GM12872 (cell line): Measurements from ENCODE around the gene CCM2.

Experiments
- TF ChIP-seq, protein P1 (sequence below): IDR thresholded peaks from 3 replicates; pipeline ENCODE4 v1.5.1; 2011; ENCODE audit warnings: low read depth, mild to moderate bottlenecking, low read length, moderate library complexity; ENCODE audit not compliant: insufficient read depth

CCM2 gene

DNA sequence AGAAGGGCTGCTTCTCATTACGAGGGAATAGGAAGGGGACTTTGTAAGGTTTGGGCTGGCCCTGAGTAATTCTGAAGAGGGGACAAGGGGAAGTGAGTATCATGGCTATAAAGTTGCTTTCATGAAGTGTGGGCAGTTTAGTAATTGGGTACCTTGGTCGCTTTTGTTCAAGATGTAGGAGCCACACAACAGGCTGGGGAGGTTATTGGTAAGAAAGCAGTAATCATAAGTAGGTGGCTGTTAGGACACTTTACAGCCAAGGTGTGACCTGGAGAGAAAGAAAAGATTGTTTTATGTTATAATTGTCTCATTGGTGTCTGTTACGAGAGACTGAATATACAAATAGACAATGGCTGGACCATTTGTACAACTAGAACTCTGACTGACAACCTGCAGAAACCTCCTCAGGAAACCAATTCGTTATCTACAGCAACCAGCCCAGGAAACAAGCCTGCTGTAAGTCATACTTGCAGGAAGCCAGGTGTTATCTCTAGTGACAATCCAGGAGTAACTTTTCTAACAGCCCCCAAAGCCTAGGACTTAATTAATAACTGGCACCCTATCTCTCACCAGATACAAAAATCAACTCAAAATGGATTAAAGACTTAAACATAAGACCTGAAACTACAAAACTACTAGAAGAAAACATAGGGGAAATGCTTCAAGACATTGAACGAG lies 5.0 kb upstream of the CCM2 start:
- TF ChIP-seq, protein P1, sequence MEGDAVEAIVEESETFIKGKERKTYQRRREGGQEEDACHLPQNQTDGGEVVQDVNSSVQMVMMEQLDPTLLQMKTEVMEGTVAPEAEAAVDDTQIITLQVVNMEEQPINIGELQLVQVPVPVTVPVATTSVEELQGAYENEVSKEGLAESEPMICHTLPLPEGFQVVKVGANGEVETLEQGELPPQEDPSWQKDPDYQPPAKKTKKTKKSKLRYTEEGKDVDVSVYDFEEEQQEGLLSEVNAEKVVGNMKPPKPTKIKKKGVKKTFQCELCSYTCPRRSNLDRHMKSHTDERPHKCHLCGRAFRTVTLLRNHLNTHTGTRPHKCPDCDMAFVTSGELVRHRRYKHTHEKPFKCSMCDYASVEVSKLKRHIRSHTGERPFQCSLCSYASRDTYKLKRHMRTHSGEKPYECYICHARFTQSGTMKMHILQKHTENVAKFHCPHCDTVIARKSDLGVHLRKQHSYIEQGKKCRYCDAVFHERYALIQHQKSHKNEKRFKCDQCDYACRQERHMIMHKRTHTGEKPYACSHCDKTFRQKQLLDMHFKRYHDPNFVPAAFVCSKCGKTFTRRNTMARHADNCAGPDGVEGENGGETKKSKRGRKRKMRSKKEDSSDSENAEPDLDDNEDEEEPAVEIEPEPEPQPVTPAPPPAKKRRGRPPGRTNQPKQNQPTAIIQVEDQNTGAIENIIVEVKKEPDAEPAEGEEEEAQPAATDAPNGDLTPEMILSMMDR: no peak

DNA sequence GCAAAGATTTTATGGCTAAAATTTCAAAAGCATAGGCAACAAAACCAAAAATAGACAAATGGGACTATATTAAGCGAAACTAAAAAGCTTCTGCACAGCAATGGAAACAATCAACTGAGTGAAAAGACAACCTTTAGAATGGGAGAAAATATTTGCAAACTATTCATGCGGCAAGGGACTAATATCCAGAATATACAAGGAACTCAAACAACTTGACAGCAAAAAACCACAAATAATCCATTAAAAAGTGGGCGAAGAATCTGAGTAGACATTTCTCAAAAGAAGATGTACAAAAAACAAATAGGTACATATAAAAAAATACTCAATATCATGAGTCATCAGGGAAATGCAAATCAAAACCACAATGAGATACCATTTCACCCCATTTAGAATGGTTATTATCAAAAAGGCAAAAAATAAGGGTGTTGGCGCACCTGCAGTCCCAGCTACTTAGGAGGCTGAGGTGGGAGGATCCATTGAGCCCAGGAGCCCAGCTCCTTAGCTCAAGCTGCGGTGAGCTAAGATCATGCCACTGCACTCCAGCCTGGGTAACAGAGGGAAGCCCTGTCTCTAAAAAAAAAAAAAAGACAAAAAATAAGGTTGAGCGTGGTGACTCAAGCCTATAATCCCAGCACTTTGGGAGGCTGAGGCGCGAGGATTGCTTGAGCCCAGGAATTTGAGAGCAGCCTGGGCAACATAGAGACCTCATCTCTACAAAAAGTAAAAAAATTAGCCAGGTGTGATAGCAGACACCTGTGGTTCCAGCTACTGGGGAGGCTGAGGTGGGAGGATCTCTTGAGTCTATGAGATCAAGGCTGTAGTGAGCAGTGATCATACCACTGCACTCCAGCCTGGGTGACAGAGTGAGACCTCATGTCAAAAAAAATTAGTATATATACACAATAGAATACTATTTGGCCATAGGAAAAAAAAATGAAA lies 4.2 kb upstream of the CCM2 start:
- TF ChIP-seq, protein P1: no peak

DNA sequence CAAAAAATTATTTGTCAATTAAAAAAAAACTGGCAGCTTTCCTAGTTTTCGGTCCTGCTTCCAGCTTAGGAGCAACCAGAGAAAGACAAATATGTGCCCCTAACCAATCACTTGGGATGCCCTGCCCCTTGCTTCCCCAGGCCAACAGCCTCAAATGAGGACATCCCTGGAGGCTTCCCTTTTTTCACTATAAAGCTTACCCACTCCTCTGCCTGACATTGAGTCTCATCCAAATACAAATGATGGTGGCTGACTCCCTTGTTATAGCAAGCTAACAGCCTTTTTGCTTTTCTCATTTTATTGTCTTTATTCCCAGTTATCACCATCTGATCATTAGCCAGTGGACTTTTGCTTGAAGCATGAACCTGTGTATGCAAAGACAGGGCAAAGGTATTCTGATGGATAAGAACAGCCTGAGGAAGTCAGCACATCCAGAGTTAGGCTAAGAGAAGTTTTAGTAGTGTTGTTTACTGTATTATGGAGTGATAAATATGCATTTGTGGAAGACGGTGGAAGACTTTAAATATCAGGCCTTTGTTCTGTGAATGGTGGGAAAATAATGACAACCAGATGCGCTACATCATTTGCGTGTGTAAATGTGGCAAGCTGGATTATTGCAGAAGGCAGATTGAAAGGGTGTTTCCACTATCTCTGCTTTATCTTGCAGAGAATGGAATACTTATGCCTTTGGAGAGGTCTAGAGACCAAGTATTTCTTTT lies 1.7 kb upstream of the CCM2 start:
- TF ChIP-seq, protein P1: no peak

DNA sequence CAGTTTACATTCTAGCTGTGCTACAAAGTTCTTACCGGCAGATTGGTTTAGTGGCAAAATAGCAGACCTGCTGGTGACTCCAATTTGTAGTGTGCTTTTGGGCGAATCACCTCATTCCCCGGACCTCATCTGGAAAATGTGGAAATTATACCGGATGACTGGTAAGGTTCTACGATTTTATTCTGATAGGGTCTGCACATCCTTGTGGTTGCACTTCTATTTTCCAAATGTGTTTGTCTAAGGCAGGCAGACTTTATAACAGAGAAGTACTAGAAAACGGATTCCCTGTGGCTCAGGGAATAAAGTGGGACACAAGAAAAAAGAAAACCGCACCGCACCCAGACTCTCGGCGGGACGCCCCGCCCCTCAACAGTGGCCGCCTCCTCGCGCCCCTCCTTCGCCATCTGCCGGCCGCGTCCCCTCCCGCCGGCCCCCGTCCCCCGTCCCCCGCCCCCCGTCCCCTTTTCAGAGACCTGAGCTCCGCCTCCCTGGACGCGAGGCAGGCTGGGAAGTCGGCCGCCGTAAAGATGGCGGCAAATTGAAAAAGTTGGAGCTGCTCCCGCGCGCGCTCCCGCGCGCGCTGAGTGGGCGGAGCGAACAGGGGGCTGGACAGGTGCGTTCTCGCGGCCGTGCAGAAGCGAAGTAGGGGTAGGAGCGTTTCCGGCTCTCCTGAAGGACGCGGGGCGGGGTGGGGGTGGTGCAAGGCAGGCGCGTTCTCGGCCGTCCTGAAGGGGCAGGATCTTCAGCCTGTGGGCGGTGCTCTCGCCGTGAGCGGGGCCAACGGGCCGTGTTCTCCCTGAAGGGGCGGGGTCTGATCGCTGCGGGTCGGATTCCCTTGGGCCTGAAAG lies 532 bp upstream of the CCM2 start:
- TF ChIP-seq, protein P1: no peak

DNA sequence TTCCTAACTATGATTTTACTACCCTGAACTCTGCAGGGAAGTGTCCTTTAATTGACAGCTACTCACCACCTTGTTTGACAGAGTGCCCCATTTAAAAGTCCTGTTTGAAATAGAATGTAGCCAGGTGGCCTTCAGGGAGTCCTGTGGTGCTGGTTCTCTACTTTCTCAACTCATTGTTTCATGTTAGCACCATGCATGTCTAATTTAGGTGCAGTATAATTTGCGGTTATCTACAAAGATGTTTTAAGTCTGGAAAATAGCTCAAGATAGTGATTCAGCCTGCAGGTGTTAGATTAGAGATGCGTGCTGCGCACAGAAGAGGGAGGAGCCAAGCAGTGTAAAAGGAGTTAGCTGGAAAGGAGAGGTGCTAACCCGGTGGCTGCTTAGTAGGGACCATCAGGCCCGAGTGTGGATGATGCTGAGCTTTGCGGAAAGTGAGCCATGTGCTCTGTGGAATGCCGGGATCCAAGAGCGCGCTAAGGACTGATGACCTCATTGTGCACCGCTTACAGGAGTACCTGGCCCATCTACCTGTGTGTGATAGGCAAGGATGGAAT lies 1.2 kb downstream of the CCM2 start:
- TF ChIP-seq, protein P1: no peak

DNA sequence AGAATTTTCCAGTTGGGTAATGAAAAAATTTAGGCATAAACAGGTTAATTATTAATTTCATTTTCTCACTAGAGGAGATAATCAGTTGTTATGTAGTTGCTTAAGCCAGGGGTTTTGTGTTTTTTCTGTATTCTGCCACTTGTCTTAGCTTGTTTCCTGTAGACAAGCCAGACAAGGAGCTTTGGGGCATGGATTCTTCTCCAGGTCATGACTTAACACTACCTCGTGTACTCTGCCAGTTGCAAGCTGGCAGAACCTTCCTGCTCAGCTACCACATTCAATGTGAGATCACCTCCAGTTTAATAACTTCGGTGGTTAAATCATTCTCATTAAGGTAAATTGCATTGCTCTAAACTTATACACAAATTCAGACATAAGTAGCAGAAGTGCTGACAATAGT lies 1.8 kb downstream of the CCM2 start:
- TF ChIP-seq, protein P1: no peak
